AG09309 (cell line): Measurements from ENCODE around the gene MLYCD.
A peak's percentile ranks its signal among the peaks of the same experiment; 100 is the strongest.

Experiments
- DNase-seq: peaks from one replicate; pipeline ENCODE4 v3.0.0-alpha.2; 2010; ENCODE audit warnings: low read depth
- H3K4me3 ChIP-seq: 2 replicates; pipeline ENCODE4 v1.5.1; 2011; ENCODE audit warnings: mild to moderate bottlenecking, low read depth, low read length, moderate library complexity; ENCODE audit not compliant: control insufficient read depth
- CTCF ChIP-seq: IDR thresholded peaks from 2 replicates; pipeline ENCODE4 v1.5.1; 2011; ENCODE audit warnings: mild to moderate bottlenecking, low read depth, low read length, inconsistent platforms; ENCODE audit not compliant: insufficient read depth, control insufficient read depth; ENCODE audit errors: missing control alignments

MLYCD gene

GRCh38 chr16:83963277-83964119 is 64.6 kb downstream of the MLYCD start:
- TF ChIP-seq CTCF: no peak
- DNase-seq: no peak
- H3K4me3 ChIP-seq: no peak overlapping the region

DNA sequence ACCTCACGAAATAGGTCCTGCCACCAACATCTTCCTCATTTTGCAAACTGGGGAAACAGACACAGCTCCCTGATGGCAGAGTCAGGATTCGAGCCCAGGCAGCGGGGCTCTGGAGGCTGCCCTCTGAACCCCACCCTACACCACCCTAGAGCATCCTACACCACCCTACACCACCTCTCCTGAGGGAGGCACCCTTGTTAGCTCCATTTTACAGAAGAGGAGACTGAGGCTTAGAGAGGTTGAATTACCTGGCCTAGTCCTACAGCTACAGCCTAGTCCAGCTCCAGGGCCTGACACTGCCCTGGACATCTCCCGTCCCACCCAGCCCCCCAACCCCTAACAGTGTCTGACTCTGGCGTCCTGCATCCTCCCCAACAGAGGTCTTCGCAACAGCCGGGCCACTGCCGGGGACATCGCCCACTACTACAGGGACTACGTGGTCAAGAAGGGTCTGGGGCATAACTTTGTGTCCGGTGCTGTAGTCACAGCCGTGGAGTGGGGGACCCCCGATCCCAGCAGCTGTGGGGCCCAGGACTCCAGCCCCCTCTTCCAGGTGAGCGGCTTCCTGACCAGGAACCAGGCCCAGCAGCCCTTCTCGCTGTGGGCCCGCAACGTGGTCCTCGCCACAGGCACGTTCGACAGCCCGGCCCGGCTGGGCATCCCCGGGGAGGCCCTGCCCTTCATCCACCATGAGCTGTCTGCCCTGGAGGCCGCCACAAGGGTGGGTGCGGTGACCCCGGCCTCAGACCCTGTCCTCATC is 65.9 kb downstream of the MLYCD start:
- H3K4me3 ChIP-seq: no peak overlapping the region
- DNase-seq: no peak
- no peak for TF ChIP-seq CTCF

DNA sequence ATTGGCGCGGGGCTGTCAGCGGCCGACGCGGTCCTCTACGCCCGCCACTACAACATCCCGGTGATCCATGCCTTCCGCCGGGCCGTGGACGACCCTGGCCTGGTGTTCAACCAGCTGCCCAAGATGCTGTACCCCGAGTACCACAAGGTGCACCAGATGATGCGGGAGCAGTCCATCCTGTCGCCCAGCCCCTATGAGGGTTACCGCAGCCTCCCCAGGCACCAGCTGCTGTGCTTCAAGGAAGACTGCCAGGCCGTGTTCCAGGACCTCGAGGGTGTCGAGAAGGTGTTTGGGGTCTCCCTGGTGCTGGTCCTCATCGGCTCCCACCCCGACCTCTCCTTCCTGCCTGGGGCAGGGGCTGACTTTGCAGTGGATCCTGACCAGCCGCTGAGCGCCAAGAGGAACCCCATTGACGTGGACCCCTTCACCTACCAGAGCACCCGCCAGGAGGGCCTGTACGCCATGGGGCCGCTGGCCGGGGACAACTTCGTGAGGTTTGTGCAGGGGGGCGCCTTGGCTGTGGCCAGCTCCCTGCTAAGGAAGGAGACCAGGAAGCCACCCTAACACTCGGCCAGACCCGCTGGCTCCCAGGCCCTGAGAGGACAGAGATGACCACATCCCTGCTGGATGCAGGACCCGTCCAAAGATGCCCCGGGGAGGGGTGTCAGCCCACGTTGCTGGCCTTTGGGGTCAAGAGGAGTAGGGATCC is 66.7 kb downstream of the MLYCD start:
- DNase-seq: no peak
- TF ChIP-seq CTCF: no peak
- no peak overlapping the region for H3K4me3 ChIP-seq

DNA sequence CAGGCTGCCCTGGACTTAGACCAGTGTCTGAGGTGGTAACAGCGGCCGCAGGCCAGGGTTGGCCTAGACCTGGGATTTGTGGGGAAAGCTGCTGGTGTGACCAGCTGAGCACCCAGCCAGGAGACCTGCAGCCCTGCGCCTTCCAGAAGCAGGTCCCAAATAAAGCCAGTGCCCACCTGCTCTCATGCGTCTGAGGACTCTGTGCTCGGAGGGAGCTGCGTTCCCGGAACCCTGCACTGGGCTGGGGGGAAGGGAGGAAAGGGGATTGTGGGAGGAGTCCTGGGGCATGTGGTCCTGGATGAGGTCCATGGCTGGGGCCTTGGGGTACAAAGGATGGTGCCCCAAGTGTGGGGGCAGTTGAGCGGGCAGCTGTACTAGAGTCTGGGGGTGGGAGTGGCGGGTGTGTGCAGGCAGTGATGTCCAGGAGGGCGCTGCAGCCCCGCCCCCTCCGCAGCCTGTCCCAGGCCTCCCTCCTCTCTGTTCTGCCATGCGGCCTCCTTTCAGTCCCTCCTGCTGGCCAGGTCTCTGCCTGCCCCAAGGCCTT is 67.3 kb downstream of the MLYCD start:
- no peak overlapping the region for H3K4me3 ChIP-seq
- DNase-seq: no peak
- no peak for TF ChIP-seq CTCF

GRCh38 chr16:83967091-83967490 is 68.2 kb downstream of the MLYCD start:
- TF ChIP-seq CTCF: no peak
- no peak for DNase-seq
- H3K4me3 ChIP-seq: no peak overlapping the region

- TF ChIP-seq CTCF: peak; percentile 55
- no peak for DNase-seq
- peak within 1 kb of the TSS; percentile 36 for H3K4me3 ChIP-seq
Measured at GRCh38 chr16:83967838-83968305, 69.0 kb downstream of the MLYCD start, which contains the start of gene NECAB2. TSS of gene NECAB2 (plus strand) at chr16:83968244. CDS start at chr16:83968649, 405 bp downstream.
